ENCODE results near the gene ZNF316. TPM values are rescaled to one million over a fixed set of nuclear protein-coding genes. Genes with fewer than 3 reads are reported as not detected.

Gene ZNF316
- total RNA-seq, 4 donors from 2014 or later, result 32.1 to 77.7 (median 36.2) TPM

GRCh38 chr7:6621195-6622133 lies 15.7 kb upstream of the ZNF316 start:
- Histone ChIP-seq H3K27me3 (no peaks in the 10 kb centered on the region), H3K27ac (no peak overlapping the region), H3K4me1 (peaks cover 0 to 6% (median 0%) of the 10 kb centered on the region in 4 donors), H3K4me3 (no peak overlapping the region), H3K9me3 (no peaks in the 10 kb centered on the region), H3K36me3 (peaks cover 0 to 68% (median 2%) of the 10 kb centered on the region in 3 donors)
- 90% methylated on average over 19 to 20 of the region's 20 CpGs for WGBS, 2 donors
- no peak for DNase-seq (ENCODE audit: low spot score in 2 of 2)
- TF ChIP-seq EP300 (IDR thresholded peaks at IDR 0.05) (no peak), CTCF (IDR thresholded peaks at IDR 0.05) (no peak), POLR2A (IDR thresholded peaks at IDR 0.05) (no peak)

- Histone ChIP-seq H3K27ac (no peak overlapping the region), H3K9me3 (no peaks in the 10 kb centered on the region), H3K27me3 (no peaks in the 10 kb centered on the region), H3K36me3 (peaks cover 0 to 65% (median 2%) of the 10 kb centered on the region in 3 donors), H3K4me3 (no peak overlapping the region), H3K4me1 (no peaks in the 10 kb centered on the region)
- DNase-seq (ENCODE audit: low spot score in 2 of 2), result no peak
- 98% methylated on average over 54 to 66 of the region's 67 CpGs for WGBS, 2 donors
- TF ChIP-seq CTCF (IDR thresholded peaks at IDR 0.05) (no peak), POLR2A (IDR thresholded peaks at IDR 0.05) (no peak), EP300 (IDR thresholded peaks at IDR 0.05) (no peak)
Measured at GRCh38 chr7:6622134-6622710, 14.9 kb upstream of the ZNF316 start.

GRCh38 chr7:6623589-6624245 lies 13.4 kb upstream of the ZNF316 start:
- 63 to 75% methylated on average over 12 to 15 of the region's 15 CpGs for WGBS, 2 donors
- no peaks in the 10 kb centered on the region for H3K27me3 ChIP-seq
- H3K27ac ChIP-seq, result no peak overlapping the region
- H3K9me3 ChIP-seq, result no peaks in the 10 kb centered on the region
- peaks cover 0 to 50% (median 2%) of the 10 kb centered on the region in 3 donors for H3K36me3 ChIP-seq
- no peaks in the 10 kb centered on the region for H3K4me1 ChIP-seq
- no peak for TF ChIP-seq CTCF (IDR thresholded peaks at IDR 0.05)
- TF ChIP-seq EP300 (IDR thresholded peaks at IDR 0.05), result no peak
- no peak for TF ChIP-seq POLR2A (IDR thresholded peaks at IDR 0.05)
- DNase-seq (ENCODE audit: low spot score in 2 of 2), result no peak
- no peak overlapping the region for H3K4me3 ChIP-seq

- 75 to 79% methylated on average over 3 of the region's 3 CpGs for WGBS, 2 donors
- Histone ChIP-seq H3K4me3 (no peak overlapping the region), H3K4me1 (no peaks in the 10 kb centered on the region), H3K36me3 (peaks cover 0 to 50% (median 2%) of the 10 kb centered on the region in 3 donors), H3K27me3 (no peaks in the 10 kb centered on the region), H3K9me3 (no peaks in the 10 kb centered on the region), H3K27ac (no peak overlapping the region)
- DNase-seq (ENCODE audit: low spot score in 2 of 2), result no peak
- TF ChIP-seq POLR2A (IDR thresholded peaks at IDR 0.05), result no peak
- TF ChIP-seq EP300 (IDR thresholded peaks at IDR 0.05), result no peak
- TF ChIP-seq CTCF (IDR thresholded peaks at IDR 0.05), result no peak
Measured at GRCh38 chr7:6624246-6624611, 12.9 kb upstream of the ZNF316 start.

All from tibial nerve (tissue), 4 donors.